ACHN (cell line): ENCODE data around the gene THOP1.

Experiments used
- DNase-seq: peaks from one replicate; pipeline ENCODE4 v3.0.0-alpha.2; 2015
- in situ Hi-C: cut with HindIII; loops from 2 replicates; pipeline ENCODE4 v1.10.0; 2017; ENCODE audit warnings: low sequenced_read_pairs, low pct_ligation_motif_present, low pct_unique_long_range_greater_than_20kb

The THOP1 gene

DNA sequence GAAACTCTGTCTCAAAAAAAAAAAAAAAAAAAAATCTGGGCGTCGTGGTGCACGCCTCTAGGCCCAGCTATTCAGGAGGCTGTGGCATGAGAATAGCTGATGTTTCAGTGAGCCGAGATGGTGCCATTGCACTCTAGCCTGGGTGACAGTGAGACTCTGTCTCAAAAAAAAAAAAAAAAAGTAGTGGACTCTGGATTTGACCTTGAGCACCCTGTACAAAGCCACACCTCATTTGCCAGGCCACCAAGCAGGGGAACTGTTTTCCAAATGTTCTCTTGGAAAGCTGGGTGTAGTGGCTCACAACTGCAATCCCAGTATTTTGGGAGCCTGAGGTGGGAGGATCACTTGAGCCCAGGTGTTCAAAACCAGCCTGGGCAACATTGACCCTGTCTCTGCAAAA lies 52.1 kb downstream of the THOP1 start:
- in situ Hi-C loops, result no loop called here
- no peak for DNase-seq

- in situ Hi-C loops, result no loop called here
- peak; percentile 97 for DNase-seq
Measured at GRCh38 chr19:2840794-2841791, 55.8 kb downstream of the THOP1 start, which contains the start of gene ZNF555. TSS of gene ZNF555 (plus strand) at chr19:2841475. CDS start at chr19:2841573, 98 bp downstream.

- in situ Hi-C loops, result no loop called here
- no peak for DNase-seq
Measured at GRCh38 chr19:2841855-2842574, 56.7 kb downstream of the THOP1 start.

- no peak for DNase-seq
- in situ Hi-C loops, result no loop called here
Measured at GRCh38 chr19:2845107-2845506, 59.8 kb downstream of the THOP1 start.

- DNase-seq, result no peak
- in situ Hi-C loops, result no loop called here
Measured at GRCh38 chr19:2846180-2846894, 61.0 kb downstream of the THOP1 start.

DNA sequence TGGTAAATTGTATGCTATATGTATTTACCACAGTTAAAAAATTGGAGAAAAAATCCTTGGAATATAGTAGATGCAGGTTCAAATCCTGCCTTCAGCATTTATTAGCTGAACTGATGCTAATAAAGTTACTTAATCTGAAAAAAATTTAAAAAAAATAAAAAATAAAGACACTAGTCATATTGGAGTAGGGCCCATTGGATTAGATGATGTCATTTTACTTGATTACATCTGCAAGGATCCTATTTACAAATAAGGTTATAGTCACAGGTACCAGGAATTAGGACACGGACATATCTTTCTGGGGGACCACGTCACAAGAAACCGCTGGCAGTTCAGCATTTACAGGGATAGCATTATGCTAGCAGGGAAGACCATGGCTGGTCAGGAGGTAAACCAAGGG lies 62.2 kb downstream of the THOP1 start:
- no peak for DNase-seq
- in situ Hi-C loops, result no loop called here

- DNase-seq, result no peak
- in situ Hi-C loops, result no loop called here
Measured at GRCh38 chr19:2848616-2849015, 63.3 kb downstream of the THOP1 start.

DNA sequence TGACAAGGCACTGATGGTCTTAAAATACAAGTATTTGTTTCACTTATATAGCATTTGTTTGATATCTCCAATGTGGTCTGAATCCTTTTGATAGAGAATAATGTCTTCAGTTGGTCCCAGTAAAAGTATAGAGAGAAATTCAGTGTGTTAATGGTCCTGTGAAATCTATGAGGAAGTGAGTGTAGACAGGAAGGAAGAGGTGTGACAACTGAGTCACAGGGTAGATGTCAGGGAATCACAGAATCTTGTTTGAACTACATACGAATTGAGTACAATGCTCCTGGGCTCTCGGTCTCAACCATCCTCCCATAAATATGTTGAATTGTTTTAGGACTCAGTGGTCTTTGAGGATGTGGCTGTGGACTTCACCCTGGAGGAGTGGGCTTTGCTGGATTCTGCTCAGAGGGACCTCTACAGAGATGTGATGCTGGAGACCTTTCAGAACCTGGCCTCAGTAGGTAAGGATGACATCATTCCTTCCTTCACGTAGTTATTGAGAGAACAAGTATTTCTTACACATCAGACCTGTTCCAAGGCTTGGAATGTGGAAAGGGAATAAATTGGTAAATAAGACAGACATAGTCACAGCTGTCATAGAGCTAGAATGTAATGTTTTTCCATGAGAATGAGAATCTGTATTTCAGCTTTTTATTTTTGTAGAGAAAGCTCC lies 65.1 kb downstream of the THOP1 start:
- in situ Hi-C loops, result no loop called here

DNA sequence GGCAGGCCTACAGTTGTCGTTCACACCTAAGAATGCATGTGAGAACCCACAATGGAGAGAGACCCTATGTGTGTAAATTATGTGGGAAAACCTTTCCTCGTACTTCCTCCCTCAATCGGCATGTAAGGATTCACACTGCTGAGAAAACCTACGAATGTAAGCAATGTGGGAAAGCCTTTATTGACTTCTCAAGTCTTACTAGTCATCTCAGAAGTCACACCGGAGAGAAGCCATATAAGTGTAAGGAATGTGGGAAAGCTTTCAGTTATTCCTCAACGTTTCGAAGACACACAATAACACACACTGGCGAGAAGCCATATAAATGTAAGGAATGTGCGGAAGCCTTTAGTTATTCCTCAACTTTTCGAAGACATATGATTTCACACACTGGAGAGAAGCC lies 67.3 kb downstream of the THOP1 start:
- in situ Hi-C loops, result no loop called here
- no peak for DNase-seq

More for the DNA sequence above, 65.1 kb downstream of the THOP1 start:
- DNase-seq, result no peak

- in situ Hi-C loops, result no loop called here
- no peak for DNase-seq
Measured at GRCh38 chr19:2853015-2853606, 67.8 kb downstream of the THOP1 start.

DNA sequence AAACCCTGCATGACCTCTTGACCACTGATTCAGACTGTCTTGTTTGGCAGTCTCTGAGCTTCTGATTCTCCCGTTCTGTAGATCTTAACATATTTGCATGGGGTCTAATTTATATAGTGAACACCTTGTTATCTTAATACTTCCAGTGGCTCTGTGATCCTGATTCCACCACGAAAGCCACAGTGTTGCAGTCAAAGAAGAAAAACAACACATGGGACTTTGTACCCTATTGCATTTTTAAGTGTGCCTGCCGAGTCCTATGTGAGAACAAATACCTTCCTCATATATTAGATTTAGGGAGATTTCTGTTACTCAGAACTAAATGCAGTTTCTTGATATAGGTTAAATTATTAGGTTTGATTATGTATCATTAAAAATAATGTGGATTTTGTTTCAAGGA lies 69.5 kb downstream of the THOP1 start:
- in situ Hi-C loops, result no loop called here

DNA sequence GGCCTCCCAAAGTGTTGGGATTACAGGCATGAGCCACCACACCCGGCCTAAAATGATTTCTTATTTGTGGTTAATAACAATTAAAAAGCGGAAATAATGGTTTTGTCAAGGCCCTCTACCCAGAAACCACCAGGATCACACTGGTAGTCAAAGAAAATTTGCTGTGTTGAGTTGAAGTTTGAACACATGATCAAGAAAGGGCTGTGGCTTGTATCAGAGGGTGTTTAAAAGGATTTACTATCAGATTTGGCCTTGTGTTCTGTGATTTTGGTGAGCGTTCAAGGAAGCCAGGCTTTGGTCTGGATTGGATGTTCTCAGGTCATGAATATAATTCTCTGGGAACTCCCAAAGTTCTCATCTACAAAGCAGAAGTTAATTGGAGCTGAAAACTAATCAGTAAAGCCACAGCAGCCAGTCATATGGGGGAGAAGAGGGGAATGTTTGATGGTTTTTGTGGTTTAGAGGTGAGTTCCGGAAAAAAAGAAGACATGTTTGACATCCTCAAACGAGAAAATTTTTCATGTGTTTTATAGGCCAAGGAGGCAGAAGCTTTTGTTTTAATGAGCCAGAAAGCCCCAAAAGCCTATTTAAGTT lies 71.3 kb downstream of the THOP1 start:
- no peak for DNase-seq

More for the DNA sequence above, 69.5 kb downstream of the THOP1 start:
- DNase-seq, result no peak

DNA sequence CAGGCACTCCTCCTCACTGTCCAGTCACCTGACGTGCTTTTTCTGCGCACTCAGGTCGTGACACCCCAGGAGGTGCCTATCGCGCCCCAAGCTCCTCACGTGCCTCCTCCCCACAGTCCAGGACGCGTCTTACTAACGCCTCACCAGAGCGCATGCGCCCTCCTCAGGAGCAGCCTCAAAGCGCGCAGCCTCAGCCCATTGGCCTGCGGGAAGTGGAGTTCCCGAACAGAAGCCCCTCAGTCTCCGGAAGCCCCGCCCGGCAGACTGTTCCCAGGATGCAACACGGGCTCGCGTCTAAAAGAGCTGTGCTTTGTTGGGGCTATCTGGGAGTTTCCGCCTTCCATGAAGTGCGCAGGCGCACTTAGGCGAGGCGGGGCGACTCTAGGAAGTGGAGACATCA lies 73.6 kb downstream of the THOP1 start:
- DNase-seq, result no peak
- in situ Hi-C loops, result no loop called here

More for the DNA sequence above, 71.3 kb downstream of the THOP1 start:
- in situ Hi-C loops, result no loop called here

DNA sequence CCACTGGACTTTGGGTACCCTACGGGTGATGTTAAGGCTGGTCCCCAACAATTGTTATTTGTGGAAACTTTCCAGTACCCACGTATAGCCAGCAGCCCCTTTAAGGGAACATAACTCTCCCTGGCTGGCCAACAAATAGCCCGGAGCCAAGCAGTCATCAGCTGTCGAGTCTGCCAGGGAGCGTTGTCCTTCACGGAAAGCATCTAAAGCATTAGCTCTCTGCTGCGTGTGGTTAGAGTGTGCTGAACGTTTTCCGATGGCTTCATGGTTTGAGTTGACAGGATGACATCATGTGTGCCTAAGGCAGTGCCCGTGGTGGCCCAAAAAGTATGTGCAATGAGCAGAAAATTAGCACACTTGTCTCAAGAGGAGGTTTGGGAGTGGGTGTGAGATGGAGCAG lies 78.5 kb downstream of the THOP1 start:
- DNase-seq, result no peak
- in situ Hi-C loops, result no loop called here
